Measurements from ENCODE around the gene IGSF9.

Gene IGSF9

DNA sequence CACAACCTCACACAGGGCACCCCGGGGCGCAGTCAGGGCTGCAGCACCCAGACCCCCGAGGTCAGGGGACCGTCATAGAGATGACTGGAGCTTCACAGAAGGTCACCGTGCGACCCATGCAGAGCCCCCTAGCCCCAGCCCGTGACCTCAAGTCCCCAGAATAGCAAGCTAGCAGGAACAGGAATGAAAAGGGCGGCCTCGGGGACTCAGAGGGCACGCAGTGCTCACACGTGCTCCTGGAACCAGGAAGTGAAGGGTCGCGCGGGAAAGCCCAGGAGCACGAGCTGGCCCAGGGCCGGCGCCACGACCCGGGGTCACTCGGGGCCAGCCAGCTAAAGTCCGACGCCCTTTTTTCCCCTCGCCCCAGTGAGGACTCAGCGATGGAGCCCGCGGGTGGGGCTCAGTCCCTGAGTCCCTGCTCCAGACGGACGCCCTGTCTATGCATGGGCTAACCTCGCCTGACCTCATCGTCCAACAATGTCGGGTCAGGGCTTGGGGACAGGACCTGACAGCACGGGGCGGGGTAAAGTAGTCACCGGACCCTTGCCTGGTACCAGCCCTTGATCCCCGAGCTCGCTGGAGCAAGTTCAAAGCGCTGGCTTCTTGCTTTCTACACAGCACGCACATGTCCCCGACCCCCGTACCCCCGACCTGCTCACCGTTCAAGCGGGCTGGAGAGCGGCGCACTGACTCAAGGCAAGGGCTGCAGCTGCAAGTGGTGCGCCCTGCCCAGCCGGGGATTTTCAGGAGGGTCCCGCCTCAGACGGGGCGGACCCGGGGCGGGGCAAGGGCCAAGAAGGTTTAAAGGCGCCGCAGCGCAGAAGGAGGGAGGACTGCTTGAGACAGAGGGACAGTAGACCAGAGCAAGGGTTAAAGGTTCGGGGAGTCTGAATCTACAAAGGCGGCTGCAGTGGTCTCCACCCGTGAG lies 20.4 kb downstream of the IGSF9 start, which contains the start of gene TAGLN2:
Gene TAGLN2 (minus strand): TSS at position 717 of the 928 bp plus-strand sequence. CDS start 4,998 bp downstream, outside the sequence.
- H3K4me3 ChIP-seq (ENCODE audit: low read depth, low read length), result peak within 1 kb of the TSS; percentile 86
- TF ChIP-seq, protein P1, sequence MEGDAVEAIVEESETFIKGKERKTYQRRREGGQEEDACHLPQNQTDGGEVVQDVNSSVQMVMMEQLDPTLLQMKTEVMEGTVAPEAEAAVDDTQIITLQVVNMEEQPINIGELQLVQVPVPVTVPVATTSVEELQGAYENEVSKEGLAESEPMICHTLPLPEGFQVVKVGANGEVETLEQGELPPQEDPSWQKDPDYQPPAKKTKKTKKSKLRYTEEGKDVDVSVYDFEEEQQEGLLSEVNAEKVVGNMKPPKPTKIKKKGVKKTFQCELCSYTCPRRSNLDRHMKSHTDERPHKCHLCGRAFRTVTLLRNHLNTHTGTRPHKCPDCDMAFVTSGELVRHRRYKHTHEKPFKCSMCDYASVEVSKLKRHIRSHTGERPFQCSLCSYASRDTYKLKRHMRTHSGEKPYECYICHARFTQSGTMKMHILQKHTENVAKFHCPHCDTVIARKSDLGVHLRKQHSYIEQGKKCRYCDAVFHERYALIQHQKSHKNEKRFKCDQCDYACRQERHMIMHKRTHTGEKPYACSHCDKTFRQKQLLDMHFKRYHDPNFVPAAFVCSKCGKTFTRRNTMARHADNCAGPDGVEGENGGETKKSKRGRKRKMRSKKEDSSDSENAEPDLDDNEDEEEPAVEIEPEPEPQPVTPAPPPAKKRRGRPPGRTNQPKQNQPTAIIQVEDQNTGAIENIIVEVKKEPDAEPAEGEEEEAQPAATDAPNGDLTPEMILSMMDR (IDR thresholded peaks at IDR 0.05; ENCODE audit: low read depth, low read length), result no peak
- peak; percentile 92 for TF ChIP-seq POLR2A (IDR thresholded peaks at IDR 0.05; ENCODE audit: extremely low read depth, insufficient read length)
- peak; percentile 86 for TF ChIP-seq MYC (IDR thresholded peaks at IDR 0.05; ENCODE audit: low read depth, low read length)
- TF ChIP-seq, protein P2, sequence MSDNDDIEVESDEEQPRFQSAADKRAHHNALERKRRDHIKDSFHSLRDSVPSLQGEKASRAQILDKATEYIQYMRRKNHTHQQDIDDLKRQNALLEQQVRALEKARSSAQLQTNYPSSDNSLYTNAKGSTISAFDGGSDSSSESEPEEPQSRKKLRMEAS (IDR thresholded peaks at IDR 0.05; ENCODE audit: low read depth, low read length), result peak; percentile 94
- DNase-seq (ENCODE audit: low read depth), result peak; percentile 92

DNA sequence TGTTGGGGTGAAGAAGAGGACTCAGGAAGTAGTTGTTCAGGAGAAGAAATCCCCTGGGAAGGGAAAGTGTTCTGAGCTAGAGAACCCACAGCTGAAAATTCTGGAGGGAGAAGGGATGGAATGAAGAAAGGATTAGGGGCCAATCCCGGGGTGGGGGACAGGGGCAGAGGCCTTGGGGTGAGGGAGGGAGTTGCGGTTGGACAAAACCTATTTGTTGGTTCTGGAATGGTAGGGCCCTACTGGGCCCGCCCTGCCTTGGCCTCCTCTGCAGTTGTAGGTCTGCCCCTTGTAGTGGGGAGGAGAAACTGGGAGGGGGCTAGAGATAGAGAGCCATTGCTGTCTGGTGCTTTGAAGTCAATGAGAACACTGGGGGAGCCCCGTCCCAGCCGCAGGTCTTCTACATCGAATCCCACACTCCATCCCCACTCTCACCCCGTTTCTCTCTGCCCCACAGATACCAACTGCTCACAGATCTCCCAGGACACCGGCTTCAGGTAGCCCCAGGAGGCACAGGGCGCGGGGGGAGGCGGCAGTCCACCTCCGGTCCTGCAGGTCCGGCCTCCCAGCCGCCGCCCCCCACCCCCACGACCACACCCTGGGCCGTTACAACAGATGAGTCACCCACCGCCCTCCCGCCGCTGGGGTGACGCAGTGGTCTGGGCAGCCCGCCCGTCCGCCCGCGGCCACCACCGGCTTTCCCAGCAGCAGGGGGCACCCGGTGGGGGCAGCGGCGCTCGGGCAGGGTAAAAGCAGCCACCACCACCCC lies 21.2 kb downstream of the IGSF9 start:
- peak overlapping the region; percentile 86 for H3K4me3 ChIP-seq (ENCODE audit: low read depth, low read length)
- peak; percentile 89 for DNase-seq (ENCODE audit: low read depth)
- TF ChIP-seq POLR2A (IDR thresholded peaks at IDR 0.05; ENCODE audit: extremely low read depth, insufficient read length), result no peak
- TF ChIP-seq, protein P2 (IDR thresholded peaks at IDR 0.05; ENCODE audit: low read depth, low read length), result no peak
- TF ChIP-seq, protein P1 (IDR thresholded peaks at IDR 0.05; ENCODE audit: low read depth, low read length), result no peak
- no peak for TF ChIP-seq MYC (IDR thresholded peaks at IDR 0.05; ENCODE audit: low read depth, low read length)

DNA sequence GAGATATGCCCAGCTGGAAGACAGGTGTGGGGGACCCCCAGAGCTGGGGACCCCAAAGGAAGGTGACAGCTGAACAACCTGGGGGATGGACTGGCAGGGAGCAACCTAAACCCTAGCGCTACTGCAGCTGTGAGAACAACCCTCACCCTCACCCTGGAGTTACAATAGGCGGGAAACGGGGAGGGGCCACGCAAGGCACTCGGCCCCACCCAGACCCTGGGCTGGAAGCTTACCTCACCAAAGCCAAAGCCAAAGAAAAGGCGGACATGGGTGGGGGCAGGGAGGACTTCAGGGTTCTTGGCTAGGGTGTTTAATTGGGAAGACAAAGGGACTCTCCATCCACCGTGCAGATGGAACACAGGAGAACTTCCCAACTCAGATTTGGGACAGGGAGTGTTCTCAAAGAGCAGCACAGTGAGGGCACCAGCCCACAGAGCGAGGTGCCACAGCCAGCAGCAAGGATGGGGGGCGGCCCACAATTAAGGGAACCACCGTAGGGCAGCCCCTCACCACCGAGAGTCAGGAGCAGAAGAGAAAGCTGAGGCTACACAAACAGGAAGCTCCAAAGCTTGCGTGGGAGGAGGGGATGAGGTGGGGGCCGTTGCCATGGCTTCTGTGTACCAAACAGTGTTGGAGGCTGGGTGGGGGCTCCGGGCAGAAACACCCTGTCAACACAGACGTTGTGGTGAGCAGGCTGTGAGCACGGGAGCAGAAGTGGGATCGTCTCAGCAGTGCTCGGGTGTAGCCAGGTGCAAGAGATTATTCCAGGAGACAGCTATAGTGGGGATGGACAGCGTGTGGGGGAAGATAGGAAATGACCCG lies 22.0 kb downstream of the IGSF9 start:
- peak; percentile 89 for DNase-seq (ENCODE audit: low read depth)
- TF ChIP-seq MYC (IDR thresholded peaks at IDR 0.05; ENCODE audit: low read depth, low read length) (no peak), POLR2A (IDR thresholded peaks at IDR 0.05; ENCODE audit: extremely low read depth, insufficient read length) (peak; percentile 25)
- TF ChIP-seq, protein P2 (IDR thresholded peaks at IDR 0.05; ENCODE audit: low read depth, low read length), result peak; percentile 31; the same call in 1 of the 2 replicates
- TF ChIP-seq, protein P1 (IDR thresholded peaks at IDR 0.05; ENCODE audit: low read depth, low read length), result no peak
- peak overlapping the region; percentile 75 for H3K4me3 ChIP-seq (ENCODE audit: low read depth, low read length)

DNA sequence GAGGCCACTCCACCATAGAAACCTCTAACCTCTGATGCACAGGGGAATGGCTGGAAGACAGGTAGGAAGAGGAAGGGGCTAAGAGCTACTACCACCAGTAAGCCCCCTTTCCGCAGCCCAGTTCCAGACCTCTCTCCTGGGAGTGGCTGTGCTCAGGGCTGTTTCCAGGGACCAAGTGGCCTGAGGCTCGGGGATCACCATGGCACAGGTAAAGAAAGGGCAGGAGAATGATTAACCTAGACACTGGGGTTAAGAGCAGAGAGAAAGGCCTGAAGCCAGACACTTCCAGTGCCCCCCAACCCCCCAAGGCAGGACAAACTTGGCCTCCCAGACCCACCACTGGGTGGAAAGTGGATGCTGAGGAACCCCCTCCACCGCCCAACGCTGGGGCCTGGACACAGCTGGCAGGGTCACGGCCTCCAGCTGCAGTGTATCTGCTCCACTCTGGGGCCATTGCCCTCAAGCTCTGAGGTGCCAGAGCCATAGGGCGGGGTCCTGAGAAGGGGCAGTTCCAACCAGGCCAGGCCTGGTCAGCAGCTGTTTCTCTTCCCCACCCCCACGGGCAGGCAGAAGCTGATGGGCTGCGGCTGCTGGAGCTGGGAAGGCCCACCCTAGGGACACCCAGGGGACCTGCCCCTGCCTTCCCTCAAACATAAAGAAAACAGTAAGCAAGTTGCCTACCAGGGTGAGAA lies 22.8 kb downstream of the IGSF9 start:
- no peak for DNase-seq (ENCODE audit: low read depth)
- peak overlapping the region; percentile 75 for H3K4me3 ChIP-seq (ENCODE audit: low read depth, low read length)
- no peak for TF ChIP-seq MYC (IDR thresholded peaks at IDR 0.05; ENCODE audit: low read depth, low read length)
- TF ChIP-seq, protein P1 (IDR thresholded peaks at IDR 0.05; ENCODE audit: low read depth, low read length), result no peak
- TF ChIP-seq POLR2A (IDR thresholded peaks at IDR 0.05; ENCODE audit: extremely low read depth, insufficient read length), result no peak
- TF ChIP-seq, protein P2 (IDR thresholded peaks at IDR 0.05; ENCODE audit: low read depth, low read length), result no peak
